SK-N-SH (cell line): ENCODE results near the gene RSRC1. TPM values are rescaled to one million over a fixed set of nuclear protein-coding genes. Genes with fewer than 3 reads are reported as not detected.

Source experiments
- CTCF ChIA-PET: fragments of 300-600, 350-600 bp; formaldehyde crosslinking; extraction: SDS; loops from one replicate; lab custom pipeline; 2021; lab: Yijun Ruan, JAX
- POLR2A ChIA-PET: fragments of 350-600 bp; sonication (Branson Sonifier 250); formaldehyde crosslinking; extraction: SDS; loops from one replicate; lab custom pipeline; 2020; ENCODE audit warnings: antibody characterized with exemption, inconsistent platforms; lab: Yijun Ruan, JAX
- DNase-seq: peaks from one replicate; pipeline ENCODE4 v3.0.0; 2012
- H2AFZ ChIP-seq: fragments of 200-600 bp; sonication (generic); 2 replicates; pipeline ENCODE4 v1.8.1; 2016; ENCODE audit warnings: antibody characterized with exemption, mild to moderate bottlenecking, low read depth
- H3F3A ChIP-seq: fragments of 200-600 bp; sonication (generic); replicated peaks from 2 replicates; pipeline ENCODE3; 2016; ENCODE audit warnings: antibody characterized with exemption, mild to moderate bottlenecking; ENCODE audit not compliant: insufficient read depth
- H3K27ac ChIP-seq, 2 experiments: fragments of 200-500 bp in 1 of 2; fragments of 200-600 bp in 1 of 2; sonication (Bioruptor generic) in 1 of 2; sonication (generic), shearing (Covaris generic) in 1 of 2; 2 replicates each; pipeline versions ENCODE4 v1.5.1 to v1.6.1; 2014 to 2016; ENCODE audit warnings: low read depth in 2 of 2, inconsistent platforms in 1 of 2, low read length in 1 of 2, mild to moderate bottlenecking in 1 of 2, mixed read lengths in 1 of 2
- H3K27me3 ChIP-seq: fragments of 200-600 bp; sonication (generic), shearing (Covaris generic); 2 replicates; pipeline ENCODE4 v1.6.1; 2016; ENCODE audit warnings: mixed run types; ENCODE audit not compliant: insufficient read depth
- H3K36me3 ChIP-seq, 2 experiments: fragments of 200-500 bp in 1 of 2; fragments of 200-600 bp in 1 of 2; sonication (Bioruptor generic) in 1 of 2; sonication (generic) in 1 of 2; replicated peaks in 1 of 2; 2 replicates each; pipeline versions ENCODE3 to v1.5.1; 2014 to 2016; ENCODE audit warnings: low read length in 1 of 2, mild to moderate bottlenecking in 1 of 2; ENCODE audit not compliant: insufficient read depth in 2 of 2, control insufficient read depth in 1 of 2
- H3K4me1 ChIP-seq, 2 experiments: fragments of 200-500 bp in 1 of 2; fragments of 200-600 bp in 1 of 2; sonication (Bioruptor generic) in 1 of 2; sonication (generic), shearing (Covaris generic) in 1 of 2; 2 replicates each; pipeline versions ENCODE4 v1.5.1 to v1.6.1; 2014 to 2016; ENCODE audit warnings: low read depth in 1 of 2, low read length in 1 of 2, mixed run types in 1 of 2; ENCODE audit not compliant: insufficient read depth in 2 of 2, control insufficient read depth in 1 of 2
- H3K4me2 ChIP-seq: fragments of 200-600 bp; sonication (generic), shearing (Covaris generic); 2 replicates; pipeline ENCODE4 v1.6.1; 2017; ENCODE audit warnings: mixed run types
- H3K4me3 ChIP-seq, 2 experiments: fragments of 200-500 bp in 1 of 2; fragments of 200-600 bp in 1 of 2; sonication (Bioruptor generic) in 1 of 2; sonication (generic), shearing (Covaris generic) in 1 of 2; 2 replicates each; pipeline versions ENCODE4 v1.5.1 to v1.8.1; 2014 to 2016; ENCODE audit warnings: low read depth in 2 of 2, inconsistent platforms in 1 of 2, low read length in 1 of 2, mild to moderate bottlenecking in 1 of 2, mixed read lengths in 1 of 2, moderate library complexity in 1 of 2
- H3K79me2 ChIP-seq: fragments of 200-600 bp; sonication (generic); 2 replicates; pipeline ENCODE4 v1.8.1; 2017; ENCODE audit warnings: mild to moderate bottlenecking; ENCODE audit not compliant: insufficient read depth
- H3K9ac ChIP-seq: fragments of 200-600 bp; sonication (generic); 2 replicates; pipeline ENCODE4 v1.6.1; 2017; ENCODE audit warnings: mixed run types
- H3K9me2 ChIP-seq: fragments of 200-600 bp; sonication (generic); 2 replicates; pipeline ENCODE4 v1.6.1; 2017; ENCODE audit warnings: mixed run types
- H3K9me3 ChIP-seq: fragments of 200-600 bp; sonication (generic); 2 replicates; pipeline ENCODE4 v1.6.1; 2017; ENCODE audit warnings: mixed run types, mild to moderate bottlenecking, moderate library complexity
- H4K20me1 ChIP-seq: fragments of 200-600 bp; sonication (generic); 2 replicates; pipeline ENCODE4 v1.6.1; 2017; ENCODE audit warnings: mild to moderate bottlenecking, mixed run types; ENCODE audit not compliant: insufficient read depth
- CHD2 ChIP-seq: fragments of 150-350 bp; IDR thresholded peaks from 2 replicates; pipeline ENCODE4 v1.6.1; 2018; ENCODE audit warnings: low read length; ENCODE audit not compliant: partially characterized antibody
- CTCF ChIP-seq: fragments of 200-600 bp; sonication (generic); IDR thresholded peaks from 2 replicates; pipeline ENCODE4 v1.6.1; 2017; ENCODE audit warnings: antibody characterized with exemption, mild to moderate bottlenecking, moderate library complexity
- EP300 ChIP-seq, 2 experiments: IDR thresholded peaks; 2 replicates each; pipeline versions ENCODE4 v1.4.0 to v1.6.1; 2012; ENCODE audit warnings: borderline replicate concordance in 1 of 2, low read depth in 1 of 2, low read length in 1 of 2
- FOXJ3 ChIP-seq: sonication (generic); formaldehyde crosslinking; IDR thresholded peaks from 2 replicates; pipeline ENCODE4 v1.5.1; 2020; ENCODE audit warnings: mild to moderate bottlenecking, missing genetic modification reagents
- FOXM1 ChIP-seq: IDR thresholded peaks from 2 replicates; pipeline ENCODE4 v1.4.0; 2012; ENCODE audit warnings: low read depth, mild to moderate bottlenecking
- GATA2 ChIP-seq: sonication (generic); formaldehyde crosslinking; IDR thresholded peaks from 2 replicates; pipeline ENCODE4 v1.5.0; 2020; ENCODE audit warnings: mild to moderate bottlenecking, missing genetic modification reagents
- JUND ChIP-seq: IDR thresholded peaks from 2 replicates; pipeline ENCODE4 v1.4.0; 2012
- MEF2A ChIP-seq: IDR thresholded peaks from 2 replicates; pipeline ENCODE4 v1.4.0; 2012; ENCODE audit warnings: low read depth, borderline replicate concordance
- MXI1 ChIP-seq: IDR thresholded peaks from 2 replicates; pipeline ENCODE4 v1.6.1; 2012; ENCODE audit warnings: mild to moderate bottlenecking, low read depth, low read length, improper control_type of control experiment
- RAD21 ChIP-seq: IDR thresholded peaks from 2 replicates; pipeline ENCODE4 v1.6.1; 2012; ENCODE audit warnings: mild to moderate bottlenecking, low read length
- RCOR1 ChIP-seq: fragments of 150-350 bp; IDR thresholded peaks from 2 replicates; pipeline ENCODE4 v1.6.1; 2017; ENCODE audit warnings: antibody characterized with exemption, low read length
- REST ChIP-seq: IDR thresholded peaks from 2 replicates; pipeline ENCODE4 v1.6.1; 2012; ENCODE audit warnings: mild to moderate bottlenecking, low read depth, low read length, moderate library complexity
- RFX5 ChIP-seq: IDR thresholded peaks from 2 replicates; pipeline ENCODE4 v1.6.1; 2012; ENCODE audit warnings: mild to moderate bottlenecking, improper control_type of control experiment, low read length
- SMC3 ChIP-seq: IDR thresholded peaks from 2 replicates; pipeline ENCODE4 v1.6.1; 2012; ENCODE audit warnings: low read depth, low read length, improper control_type of control experiment
- TEAD4 ChIP-seq: IDR thresholded peaks from 2 replicates; pipeline ENCODE4 v1.4.0; 2012; ENCODE audit warnings: mild to moderate bottlenecking, borderline replicate concordance; ENCODE audit not compliant: insufficient read depth
- USF2 ChIP-seq: fragments of 150-350 bp; IDR thresholded peaks from 2 replicates; pipeline ENCODE4 v1.6.1; 2017; ENCODE audit warnings: antibody characterized with exemption, low read length, low read depth, borderline replicate concordance
- YY1 ChIP-seq: IDR thresholded peaks from 2 replicates; pipeline ENCODE4 v1.4.0; 2012; ENCODE audit warnings: low read depth, mild to moderate bottlenecking
- ZBTB33 ChIP-seq: IDR thresholded peaks from 2 replicates; pipeline ENCODE4 v1.4.0; 2012; ENCODE audit warnings: low read depth, borderline replicate concordance
- WGBS: methylation state at CpG from one replicate; pipeline ENCODE4 v1.1.6; 2017; ENCODE audit warnings: low lambda C conversion rate; 5-methylcytosine and 5-hydroxymethylcytosine counted together
- polyA plus RNA-seq, 3 experiments: library from polyadenylated mRNA; depleted of rRNA; stranded (reverse); fragments of >200 nt; gene quantifications; 2 replicates each; pipeline ENCODE4 v1.2.3, GENCODE V29; 2012

The RSRC1 gene
- polyA plus RNA-seq, 1 of the 3 experiments (the other 2 are of a cell fraction), result 4.5 TPM

- H3F3A ChIP-seq, result no peaks in the 10 kb centered on the region
- DNase-seq, result no peak
- no peak for TF ChIP-seq ZBTB33
- TF ChIP-seq GATA2, result peak; percentile 79
- no peak for TF ChIP-seq CTCF
- peak in 1 of 2 experiments; percentile 38; a peak in 1 of 4 replicates for TF ChIP-seq EP300 (IDR thresholded peaks at IDR 0.05; ENCODE audit: borderline replicate concordance in 1 of 2, low read depth in 1 of 2, low read length in 1 of 2)
- H2AFZ ChIP-seq, result no peak overlapping the region
- POLR2A ChIA-PET, result no interaction called here
- H3K36me3 ChIP-seq, result no peaks in the 10 kb centered on the region
- CTCF ChIA-PET, result interaction anchor here (0.5 kb wide), 1 partner anchor 462 kb away, joined by 3 read pairs; no protein-coding TSS in a partner anchor
- no peaks in the 10 kb centered on the region for H3K9me2 ChIP-seq
- peaks cover 0 to 4% of the 10 kb centered on the region in 2 experiments; a peak in 1 of 4 replicates for H3K4me1 ChIP-seq
- H3K4me2 ChIP-seq, result no peak overlapping the region
- no peaks in the 10 kb centered on the region for H3K9me3 ChIP-seq
- H3K27ac ChIP-seq, result no peak overlapping the region; a peak in 1 of 4 replicates
- no peak overlapping the region for H3K4me3 ChIP-seq
- H3K27me3 ChIP-seq, result no peaks in the 10 kb centered on the region
- no peak overlapping the region for H3K9ac ChIP-seq
- H3K79me2 ChIP-seq, result no peaks in the 10 kb centered on the region
- no peaks in the 10 kb centered on the region for H4K20me1 ChIP-seq
- 93% methylated on average over 8 of the region's 8 CpGs for WGBS
Measured at GRCh38 chr3:158308236-158308928, 198.5 kb downstream of the RSRC1 start.

GRCh38 chr3:158312560-158313141 lies 202.8 kb downstream of the RSRC1 start:
- Histone ChIP-seq H3K27me3 (no peaks in the 10 kb centered on the region), H3K79me2 (no peaks in the 10 kb centered on the region), H3K4me3 (no peak overlapping the region), H3F3A (no peaks in the 10 kb centered on the region), H3K36me3 (no peaks in the 10 kb centered on the region), H4K20me1 (no peaks in the 10 kb centered on the region), H2AFZ (no peak overlapping the region), H3K4me2 (no peak overlapping the region), H3K9me2 (no peaks in the 10 kb centered on the region), H3K9me3 (no peaks in the 10 kb centered on the region), H3K9ac (no peak overlapping the region), H3K4me1 (peaks cover 0 to 4% of the 10 kb centered on the region in 2 experiments; a peak in 1 of 4 replicates), H3K27ac (no peak overlapping the region)
- ChIA-PET POLR2A (no interaction called here), CTCF (interaction anchor here (0.8 to 3.0 kb wide), 15 partner anchors 9 to 698 kb away, joined by 3 to 11 read pairs (median 4); no protein-coding TSS in a partner anchor)
- no peak for DNase-seq
- TF ChIP-seq CHD2, result no peak
- TF ChIP-seq FOXJ3 (CRISPR knock-in tag), result no peak
- TF ChIP-seq JUND, result no peak
- no peak for TF ChIP-seq RAD21
- TF ChIP-seq FOXM1, result no peak
- no peak for TF ChIP-seq YY1
- TF ChIP-seq USF2, result no peak
- TF ChIP-seq MEF2A, result no peak
- no peak for TF ChIP-seq TEAD4
- TF ChIP-seq RCOR1, result no peak
- TF ChIP-seq SMC3, result no peak
- TF ChIP-seq MXI1, result no peak
- no peak for TF ChIP-seq RFX5
- TF ChIP-seq REST, result no peak
- TF ChIP-seq EP300 (IDR thresholded peaks at IDR 0.05; ENCODE audit: borderline replicate concordance in 1 of 2, low read depth in 1 of 2, low read length in 1 of 2), result no peak
